SK-N-SH (cell line): ENCODE data around the gene PSG3. TPM values are rescaled to one million over a fixed set of nuclear protein-coding genes. Genes with fewer than 3 reads are reported as not detected.

ENCODE experiments used
- polyA plus RNA-seq, 3 experiments: library from polyadenylated mRNA; depleted of rRNA; stranded (reverse); fragments of >200 nt; gene quantifications; 2 replicates each; pipeline ENCODE4 v1.2.3, GENCODE V29; 2012

Gene PSG3
- polyA plus RNA-seq, 1 of the 3 experiments (the other 2 are of a cell fraction): 0.07 TPM

Other genes with a start within 250 kb of the PSG3 start
- gene CEACAM1, start 212.0 kb downstream of the PSG3 start, polyA plus RNA-seq (2012; rRNA removed): 0.49 and 0.53 TPM in 2 replicates
- not detected in 2 replicates for gene CEACAM8, start 145.6 kb downstream of the PSG3 start, polyA plus RNA-seq (2012; rRNA removed)
- gene PSG8, start 25.2 kb upstream of the PSG3 start, polyA plus RNA-seq (2012; rRNA removed): 0.06 and 0.15 TPM in 2 replicates
- gene PSG1, start 139.2 kb upstream of the PSG3 start, polyA plus RNA-seq (2012; rRNA removed): 0.18 and 0.19 TPM in 2 replicates
- 0.05 TPM in 1 of 2 replicates, not detected in the other for gene PSG6, start 177.4 kb upstream of the PSG3 start, polyA plus RNA-seq (2012; rRNA removed)
- 0.05 TPM in 1 of 2 replicates, not detected in the other for gene PSG7, start 196.7 kb upstream of the PSG3 start, polyA plus RNA-seq (2012; rRNA removed)